Spinal cord (tissue), 10 donors: Measurements from ENCODE around the gene NAXD. TPM values are rescaled to one million over a fixed set of nuclear protein-coding genes. Genes with fewer than 3 reads are reported as not detected.
"Not testable (repeated sequence)": the region's sequence is repeated elsewhere in the genome, so short reads cannot be mapped to it uniquely, and the experiment has no call there.

ENCODE experiments used
- DNase-seq, 6 donors: peaks; one replicate each; pipeline versions ENCODE4 v3.0.0 to v3.0.0-alpha.2; 2013 to 2015; ENCODE audit warnings: low spot score in 6 of 6, low read depth in 4 of 6
- H3K27ac ChIP-seq: one replicate; pipeline ENCODE4 v1.5.1; 2013; ENCODE audit warnings: low read depth, low read length, control low read depth
- H3K27me3 ChIP-seq: one replicate; pipeline ENCODE4 v1.6.1; 2013; ENCODE audit warnings: low read length; ENCODE audit not compliant: control insufficient read depth, insufficient read depth
- H3K36me3 ChIP-seq: one replicate; pipeline ENCODE4 v1.6.1; 2013; ENCODE audit warnings: low read length; ENCODE audit not compliant: control insufficient read depth, insufficient read depth
- H3K4me1 ChIP-seq: one replicate; pipeline ENCODE4 v1.6.1; 2013; ENCODE audit warnings: low read length; ENCODE audit not compliant: control insufficient read depth, insufficient read depth
- H3K4me3 ChIP-seq: one replicate; pipeline ENCODE4 v1.5.1; 2013; ENCODE audit warnings: low read depth, low read length, control low read depth
- H3K9me3 ChIP-seq: one replicate; pipeline ENCODE4 v1.6.1; 2013; ENCODE audit warnings: low read length; ENCODE audit not compliant: control insufficient read depth, insufficient read depth
- WGBS: methylation state at CpG from one replicate; pipeline ENCODE4 v1.1.5; 2013; ENCODE audit warnings: missing lambda C conversion rate; ENCODE audit not compliant: insufficient coverage; 5-methylcytosine and 5-hydroxymethylcytosine counted together
- polyA plus RNA-seq, 2 donors: library from polyadenylated mRNA; unstranded; fragments of 120-200 nt; gene quantifications; one replicate each; pipeline ENCODE4 v1.2.1, GENCODE V29; 2013; ENCODE audit not compliant: insufficient read length in 2 of 2
- total RNA-seq, 2 donors: library from RNA; depleted of rRNA in 1 of 2; stranded (reverse); fragments of 120-200 nt in 1 of 2; fragments of >200 nt in 1 of 2; gene quantifications; one replicate each; pipeline versions ENCODE4 v1.2.3 to v1.2.4, GENCODE V29; 2013 to 2014
- donor health status: healthy.

Gene NAXD
- total and polyA plus RNA-seq, 4 donors = 28.1 to 64.9 (median 46.9) TPM

DNA sequence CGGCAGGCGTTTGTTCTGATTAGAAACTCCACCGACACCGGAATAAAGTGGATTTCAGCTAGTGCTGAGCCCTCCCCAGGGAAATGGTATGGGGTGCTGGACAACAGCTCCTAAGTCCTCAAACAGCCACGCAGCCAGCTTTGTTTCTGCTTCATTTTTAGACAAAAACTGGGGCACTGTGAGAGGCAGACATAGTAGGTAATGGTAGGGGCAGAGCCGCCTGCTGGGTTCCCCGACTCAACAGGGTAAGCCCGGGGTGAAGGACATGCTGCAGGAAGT lies 50.8 kb downstream of the NAXD start:
- Histone ChIP-seq H3K36me3 (peaks cover 49% of the 10 kb centered on the region), H3K27ac (no peak overlapping the region)
- 92% methylated on average over 8 of the region's 8 CpGs for WGBS

GRCh38 chr13:110669036-110669435 lies 53.7 kb downstream of the NAXD start:
- no peaks in the 10 kb centered on the region for H3K9me3 ChIP-seq
- no peaks in the 10 kb centered on the region for H3K4me1 ChIP-seq
- H3K36me3 ChIP-seq = peaks cover 31% of the 10 kb centered on the region
- no peak overlapping the region for H3K4me3 ChIP-seq
- no peak overlapping the region for H3K27ac ChIP-seq
- DNase-seq = no peak
- H3K27me3 ChIP-seq = no peaks in the 10 kb centered on the region
- WGBS = 100% methylated on average over 4 of the region's 9 CpGs

More for the DNA sequence above, 50.8 kb downstream of the NAXD start:
- Histone ChIP-seq H3K27me3 (no peaks in the 10 kb centered on the region), H3K9me3 (no peaks in the 10 kb centered on the region), H3K4me1 (no peaks in the 10 kb centered on the region), H3K4me3 (no peak overlapping the region)
- DNase-seq = no peak

- 96% methylated on average over 11 of the region's 11 CpGs for WGBS
- H3K4me3 ChIP-seq, H3K4me1 ChIP-seq, DNase-seq, H3K9me3 ChIP-seq, H3K27ac ChIP-seq, H3K27me3 ChIP-seq: not testable (repeated sequence)
- peaks cover 25% of the 10 kb centered on the region for H3K36me3 ChIP-seq
Observed at GRCh38 chr13:110669814-110670213, 54.5 kb downstream of the NAXD start.

DNA sequence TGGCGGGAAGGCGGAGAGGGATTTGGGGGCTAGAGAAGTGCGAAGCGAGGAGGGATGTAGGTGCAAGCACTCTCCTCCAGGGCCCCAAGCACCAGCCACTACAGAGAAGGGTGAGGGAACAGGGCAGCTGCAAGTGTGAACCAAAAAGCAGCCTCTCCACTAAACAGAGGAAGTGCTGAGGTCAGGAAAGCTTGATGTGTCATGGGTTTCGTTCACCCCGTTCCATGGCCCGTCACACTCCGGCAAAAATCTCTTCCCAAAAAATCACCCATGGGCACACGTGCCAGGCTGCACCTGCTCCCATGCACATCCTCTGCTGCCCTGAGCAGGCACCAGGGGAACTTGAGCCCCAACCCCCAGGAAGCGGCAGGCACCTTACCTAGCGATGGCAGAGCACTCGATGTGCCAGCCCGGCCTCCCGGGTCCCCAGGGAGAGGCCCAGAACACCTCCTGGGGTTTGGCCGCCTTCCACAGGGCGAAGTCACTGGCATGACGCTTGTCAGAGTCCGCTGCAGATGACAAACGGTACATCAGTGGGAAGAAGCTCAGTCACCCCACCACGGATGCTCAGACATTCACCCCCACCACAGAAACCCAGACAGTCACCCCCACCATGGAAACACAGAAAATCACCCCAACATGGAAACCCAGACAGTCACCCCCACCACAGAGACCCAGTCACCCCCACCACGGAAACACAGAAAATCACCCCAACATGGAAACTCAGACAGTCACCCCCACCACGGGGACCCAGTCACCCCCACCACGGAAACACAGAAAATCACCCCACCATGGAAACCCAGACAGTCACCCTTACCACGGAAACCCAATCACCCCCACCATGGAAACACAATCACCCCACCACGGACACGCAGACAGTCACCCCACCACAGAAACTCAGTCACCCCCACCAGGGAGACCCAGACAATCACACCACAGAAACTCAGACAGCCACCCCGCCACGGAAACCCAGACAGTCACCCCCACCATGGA lies 61.5 kb downstream of the NAXD start:
- H3K4me3 ChIP-seq = no peak overlapping the region
- H3K27ac ChIP-seq = no peak overlapping the region
- H3K36me3 ChIP-seq = peaks cover 52% of the 10 kb centered on the region

DNA sequence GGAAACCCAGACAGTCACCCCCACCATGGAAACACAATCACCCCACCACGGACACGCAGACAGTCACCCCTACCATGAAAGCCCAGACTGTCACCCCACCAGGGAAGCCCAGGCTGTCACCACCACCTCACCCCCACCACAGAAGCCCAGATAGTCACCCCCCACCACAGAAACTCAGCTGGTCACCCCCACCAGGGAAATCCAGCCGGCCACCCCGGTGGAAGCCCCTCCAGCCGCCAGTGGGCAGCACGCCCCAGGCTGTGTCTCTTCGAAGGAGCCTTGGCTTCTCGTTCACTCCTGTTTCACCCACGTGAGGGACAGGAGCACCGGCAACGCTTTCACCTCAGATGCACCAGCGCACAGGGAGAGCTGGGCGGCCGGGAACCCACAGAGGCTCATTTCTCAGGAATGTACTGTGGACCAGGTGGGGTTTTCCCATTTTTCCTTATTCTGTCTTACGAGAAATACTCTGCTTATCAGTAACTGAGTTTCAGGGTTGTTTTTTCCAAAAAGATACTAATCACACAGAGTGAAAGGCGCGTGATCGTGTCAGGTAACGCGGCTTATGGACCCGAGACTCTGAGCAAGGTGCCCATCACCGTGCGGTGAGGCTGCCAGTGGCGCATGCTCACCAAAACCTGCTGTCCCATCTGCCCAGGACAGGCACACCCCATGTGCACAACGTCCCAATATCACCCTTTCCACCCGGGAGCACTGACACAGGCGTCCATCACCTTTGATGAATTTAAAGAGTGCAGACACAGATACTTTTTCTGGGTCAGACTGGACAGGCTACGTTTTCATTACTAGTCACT lies 62.6 kb downstream of the NAXD start:
- peaks cover 61% of the 10 kb centered on the region for H3K36me3 ChIP-seq
- DNase-seq = no peak

More for the DNA sequence above, 61.5 kb downstream of the NAXD start:
- Histone ChIP-seq H3K4me1 (no peaks in the 10 kb centered on the region), H3K27me3 (no peaks in the 10 kb centered on the region), H3K9me3 (no peaks in the 10 kb centered on the region)
- 93% methylated on average over 19 of the region's 28 CpGs for WGBS
- DNase-seq = no peak

DNA sequence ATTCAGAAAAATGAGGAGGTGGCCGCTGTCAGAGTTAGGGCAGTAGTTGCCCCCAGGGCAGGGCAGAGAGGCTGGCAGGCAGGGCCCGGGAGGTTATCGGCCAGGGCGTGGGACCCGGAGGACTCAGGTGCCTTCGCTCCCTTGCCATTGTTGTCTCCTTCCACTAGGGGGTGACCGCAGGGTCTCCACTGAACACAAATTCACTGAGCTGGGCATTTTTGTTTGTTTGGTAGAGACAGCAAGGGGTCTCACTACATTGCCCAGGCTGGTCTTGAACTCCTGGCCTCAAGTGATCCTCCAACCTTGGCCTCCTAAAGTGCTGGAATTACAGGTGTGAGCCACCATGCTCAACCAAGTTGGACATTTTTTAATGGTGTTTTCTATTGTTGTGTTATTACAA lies 65.5 kb downstream of the NAXD start:
- WGBS = 98% methylated on average over 4 of the region's 7 CpGs
- no peak overlapping the region for H3K27ac ChIP-seq
- H3K9me3 ChIP-seq = no peaks in the 10 kb centered on the region
- H3K27me3 ChIP-seq = no peaks in the 10 kb centered on the region
- no peak overlapping the region for H3K4me3 ChIP-seq
- peaks cover 10% of the 10 kb centered on the region for H3K4me1 ChIP-seq
- peaks cover 72% of the 10 kb centered on the region for H3K36me3 ChIP-seq
- no peak for DNase-seq

More for the DNA sequence above, 62.6 kb downstream of the NAXD start:
- WGBS = 90% methylated on average over 26 of the region's 28 CpGs
- H3K4me3 ChIP-seq = no peak overlapping the region
- no peaks in the 10 kb centered on the region for H3K4me1 ChIP-seq
- no peak overlapping the region for H3K27ac ChIP-seq
- H3K27me3 ChIP-seq = no peaks in the 10 kb centered on the region
- no peaks in the 10 kb centered on the region for H3K9me3 ChIP-seq

- no peak for DNase-seq
- Histone ChIP-seq H3K4me3 (no peak overlapping the region), H3K9me3 (no peaks in the 10 kb centered on the region), H3K27me3 (no peaks in the 10 kb centered on the region), H3K27ac (no peak overlapping the region), H3K4me1 (peaks cover 10% of the 10 kb centered on the region), H3K36me3 (peaks cover 71% of the 10 kb centered on the region)
- 88% methylated on average over 5 of the region's 15 CpGs for WGBS
Observed at GRCh38 chr13:110681868-110682550, 66.7 kb downstream of the NAXD start.

GRCh38 chr13:110682746-110683145 lies 67.4 kb downstream of the NAXD start:
- no peak for DNase-seq
- Histone ChIP-seq H3K36me3 (peaks cover 71% of the 10 kb centered on the region), H3K4me1 (peaks cover 10% of the 10 kb centered on the region), H3K9me3 (no peaks in the 10 kb centered on the region), H3K4me3 (no peak overlapping the region), H3K27me3 (no peaks in the 10 kb centered on the region), H3K27ac (no peak overlapping the region)
- 97% methylated on average over 8 of the region's 12 CpGs for WGBS

DNA sequence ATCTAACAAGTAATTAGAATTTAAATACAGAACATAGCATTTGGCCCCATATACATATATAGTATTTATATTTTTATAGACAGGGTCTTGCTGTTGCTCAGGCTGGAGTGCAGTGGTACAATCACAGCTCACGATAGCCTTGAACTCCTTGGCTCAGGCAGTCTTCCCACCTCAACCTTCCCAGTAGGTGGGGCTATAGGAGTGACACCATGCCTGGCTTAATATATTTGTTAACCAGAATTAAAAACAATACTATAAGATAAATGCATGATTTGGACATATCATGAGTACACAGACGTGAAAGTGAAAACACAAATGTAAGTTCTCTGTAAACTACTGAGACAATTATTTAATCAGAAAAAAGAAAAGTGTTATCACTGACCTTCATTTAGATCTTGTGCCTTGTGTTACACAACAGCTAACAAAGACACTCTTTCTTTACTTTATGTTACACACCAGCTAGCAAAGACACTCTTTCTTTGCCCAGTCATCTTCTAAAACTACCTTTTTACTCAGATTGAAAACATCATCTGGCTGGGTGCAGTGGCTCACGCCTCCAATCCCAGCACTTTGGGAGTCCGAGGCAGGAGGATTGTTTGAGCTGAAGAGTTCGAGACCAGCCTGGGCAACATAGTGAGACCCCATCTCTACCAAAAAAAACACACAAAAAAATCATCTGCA lies 68.0 kb downstream of the NAXD start:
- Histone ChIP-seq H3K4me1 (peaks cover 10% of the 10 kb centered on the region), H3K27ac (no peak overlapping the region), H3K36me3 (peaks cover 69% of the 10 kb centered on the region), H3K9me3 (no peaks in the 10 kb centered on the region), H3K27me3 (no peaks in the 10 kb centered on the region), H3K4me3 (no peak overlapping the region)
- no CpG with 5 or more reads among the region's 5 CpGs for WGBS
- DNase-seq = peak in 1 of 6 donors; percentile 49
